Amygdala (tissue), 56 donors: ENCODE results near the gene PCNT.
"Not testable (repeated sequence)": the region's sequence is repeated elsewhere in the genome, so short reads cannot be mapped to it uniquely, and the experiment has no call there.

ENCODE experiments used
- DNase-seq, 56 donors: peaks; one replicate each; lab custom pipeline; 2025; lab: John Stamatoyannopoulos, UW

The PCNT gene

GRCh38 chr21:46422636-46423241 lies 98.8 kb downstream of the PCNT start:
- DNase-seq, result no peak

GRCh38 chr21:46423546-46424038 lies 99.6 kb downstream of the PCNT start:
- DNase-seq, result no peak

- DNase-seq, result no peak
Observed at GRCh38 chr21:46424039-46424591, 100.2 kb downstream of the PCNT start.

GRCh38 chr21:46424621-46425020 lies 100.7 kb downstream of the PCNT start:
- no peak for DNase-seq

GRCh38 chr21:46425041-46425440 lies 101.1 kb downstream of the PCNT start:
- no peak for DNase-seq

GRCh38 chr21:46425571-46425970 lies 101.6 kb downstream of the PCNT start:
- no peak for DNase-seq

GRCh38 chr21:46426313-46427046 lies 102.5 kb downstream of the PCNT start:
- no peak for DNase-seq

GRCh38 chr21:46427516-46427915 lies 103.6 kb downstream of the PCNT start:
- DNase-seq, result no peak

GRCh38 chr21:46428286-46428685 lies 104.3 kb downstream of the PCNT start:
- DNase-seq, result no peak

- no peak for DNase-seq
Observed at GRCh38 chr21:46428987-46429710, 105.2 kb downstream of the PCNT start.

- no peak for DNase-seq
Observed at GRCh38 chr21:46429754-46430681, 106.1 kb downstream of the PCNT start.

- no peak for DNase-seq
Observed at GRCh38 chr21:46431448-46431847, 107.5 kb downstream of the PCNT start.

- DNase-seq, result peak in 20 of 56 donors; percentile 8 to 58 (median 32)
Observed at GRCh38 chr21:46431884-46432488, 108.0 kb downstream of the PCNT start.

- not testable (repeated sequence) for DNase-seq
Observed at GRCh38 chr21:46433116-46433515, 109.2 kb downstream of the PCNT start.

GRCh38 chr21:46434322-46434958 lies 110.5 kb downstream of the PCNT start:
- DNase-seq, result peak in 4 of 56 donors; percentile 19 to 28 (median 20)

- DNase-seq, result peak in 1 of 56 donors; percentile 19
Observed at GRCh38 chr21:46435786-46436227, 111.9 kb downstream of the PCNT start.

- DNase-seq, result no peak
Observed at GRCh38 chr21:46436621-46437020, 112.7 kb downstream of the PCNT start.

- DNase-seq, result no peak
Observed at GRCh38 chr21:46437096-46437498, 113.1 kb downstream of the PCNT start.

- DNase-seq, result no peak
Observed at GRCh38 chr21:46437511-46437910, 113.6 kb downstream of the PCNT start.
